ENCODE results near the gene DGCR2. TPM values are rescaled to one million over a fixed set of nuclear protein-coding genes. Genes with fewer than 3 reads are reported as not detected.
A peak's percentile ranks its signal among the peaks of the same experiment; 100 is the strongest.
"Not testable (repeated sequence)": the region's sequence is repeated elsewhere in the genome, so short reads cannot be mapped to it uniquely, and the experiment has no call there.

DGCR2 gene
- total and polyA plus RNA-seq, 2 donors from 2014 or later = 37.5 to 67.7 TPM

DNA sequence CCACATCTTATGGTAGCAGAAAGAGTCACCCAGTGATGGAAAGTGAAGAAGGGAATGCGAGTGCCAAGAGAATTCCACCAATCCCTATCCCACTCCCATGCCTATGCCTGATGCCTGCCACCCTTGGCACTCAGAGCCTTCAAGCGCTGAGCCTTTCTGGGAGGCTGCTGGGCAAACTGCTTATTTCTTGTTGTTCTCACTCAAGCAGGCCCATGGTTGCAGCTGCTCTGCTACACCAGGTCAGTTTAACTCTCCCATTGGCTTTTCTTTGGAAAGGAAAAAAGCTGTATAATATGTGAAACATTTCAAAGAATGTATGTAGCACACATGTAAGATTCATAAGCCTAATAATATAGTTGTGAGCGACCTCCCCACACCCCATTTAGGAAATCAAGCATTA, 41.4 kb downstream of the DGCR2 start:
- Histone ChIP-seq H3K4me1 (ENCODE audit: control insufficient read depth in 2 of 3, insufficient read depth in 2 of 3, low read depth in 1 of 3, low read length in 3 of 3) (peaks cover 0 to 4% (median 0%) of the 10 kb centered on the region in 3 donors), H3K36me3 (ENCODE audit: control insufficient read depth in 2 of 3, insufficient read depth in 3 of 3, low read length in 3 of 3) (peaks cover 0 to 2% (median 0%) of the 10 kb centered on the region in 3 donors), H3K9ac (ENCODE audit: low read length in 3 of 3) (no peak overlapping the region), H3K4me3 (ENCODE audit: low read length in 3 of 3) (no peak overlapping the region), H3K27me3 (ENCODE audit: control insufficient read depth, insufficient read depth, low read length) (no peaks in the 10 kb centered on the region), H3K27ac (ENCODE audit: low read depth in 2 of 2, low read length in 2 of 2) (no peak overlapping the region), H3K9me3 (ENCODE audit: control insufficient read depth in 2 of 3, insufficient read depth in 1 of 3, low read length in 3 of 3) (no peaks in the 10 kb centered on the region)
- intact Hi-C loops (cut with DNase I) = no loop called here
- TF ChIP-seq, protein P1, sequence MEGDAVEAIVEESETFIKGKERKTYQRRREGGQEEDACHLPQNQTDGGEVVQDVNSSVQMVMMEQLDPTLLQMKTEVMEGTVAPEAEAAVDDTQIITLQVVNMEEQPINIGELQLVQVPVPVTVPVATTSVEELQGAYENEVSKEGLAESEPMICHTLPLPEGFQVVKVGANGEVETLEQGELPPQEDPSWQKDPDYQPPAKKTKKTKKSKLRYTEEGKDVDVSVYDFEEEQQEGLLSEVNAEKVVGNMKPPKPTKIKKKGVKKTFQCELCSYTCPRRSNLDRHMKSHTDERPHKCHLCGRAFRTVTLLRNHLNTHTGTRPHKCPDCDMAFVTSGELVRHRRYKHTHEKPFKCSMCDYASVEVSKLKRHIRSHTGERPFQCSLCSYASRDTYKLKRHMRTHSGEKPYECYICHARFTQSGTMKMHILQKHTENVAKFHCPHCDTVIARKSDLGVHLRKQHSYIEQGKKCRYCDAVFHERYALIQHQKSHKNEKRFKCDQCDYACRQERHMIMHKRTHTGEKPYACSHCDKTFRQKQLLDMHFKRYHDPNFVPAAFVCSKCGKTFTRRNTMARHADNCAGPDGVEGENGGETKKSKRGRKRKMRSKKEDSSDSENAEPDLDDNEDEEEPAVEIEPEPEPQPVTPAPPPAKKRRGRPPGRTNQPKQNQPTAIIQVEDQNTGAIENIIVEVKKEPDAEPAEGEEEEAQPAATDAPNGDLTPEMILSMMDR (IDR thresholded peaks at IDR 0.05; ENCODE audit: borderline replicate concordance, extremely low read depth, insufficient read depth) = no peak
- DNase-seq (peak in 1 of 5 donors; percentile 26), FAIRE-seq (no peak)

DNA sequence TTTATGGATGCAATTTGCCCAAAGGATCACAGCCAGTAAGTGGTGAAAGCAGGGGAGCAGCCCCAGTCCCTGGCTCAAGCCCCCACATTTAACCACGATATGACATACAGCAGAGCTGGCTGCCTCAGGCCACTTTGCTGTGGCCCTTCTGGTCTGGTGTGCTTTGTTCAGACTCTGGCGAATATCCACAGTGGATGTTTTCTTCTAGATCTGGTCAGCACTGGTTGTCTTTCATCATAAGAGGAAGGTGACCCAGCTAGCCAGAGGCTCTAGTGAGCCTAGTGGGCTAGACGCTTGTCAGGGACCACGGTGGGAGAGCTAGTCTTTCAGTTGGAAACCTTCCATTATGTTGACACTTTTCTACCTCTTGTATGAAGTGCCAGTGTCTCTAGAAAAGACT, 42.5 kb downstream of the DGCR2 start:
- Histone ChIP-seq H3K27me3 (ENCODE audit: control insufficient read depth, insufficient read depth, low read length) (no peaks in the 10 kb centered on the region), H3K9ac (ENCODE audit: low read length in 3 of 3) (no peak overlapping the region), H3K36me3 (ENCODE audit: control insufficient read depth in 2 of 3, insufficient read depth in 3 of 3, low read length in 3 of 3) (no peaks in the 10 kb centered on the region), H3K4me1 (ENCODE audit: control insufficient read depth in 2 of 3, insufficient read depth in 2 of 3, low read depth in 1 of 3, low read length in 3 of 3) (no peaks in the 10 kb centered on the region), H3K4me3 (ENCODE audit: low read length in 3 of 3) (no peak overlapping the region), H3K9me3 (ENCODE audit: control insufficient read depth in 2 of 3, insufficient read depth in 1 of 3, low read length in 3 of 3) (no peaks in the 10 kb centered on the region), H3K27ac (ENCODE audit: low read depth in 2 of 2, low read length in 2 of 2) (no peak overlapping the region)
- intact Hi-C loops (cut with DNase I) = no loop called here
- DNase-seq = no peak
- no peak for FAIRE-seq
- TF ChIP-seq, protein P1 (IDR thresholded peaks at IDR 0.05; ENCODE audit: borderline replicate concordance, extremely low read depth, insufficient read depth) = no peak

DNA sequence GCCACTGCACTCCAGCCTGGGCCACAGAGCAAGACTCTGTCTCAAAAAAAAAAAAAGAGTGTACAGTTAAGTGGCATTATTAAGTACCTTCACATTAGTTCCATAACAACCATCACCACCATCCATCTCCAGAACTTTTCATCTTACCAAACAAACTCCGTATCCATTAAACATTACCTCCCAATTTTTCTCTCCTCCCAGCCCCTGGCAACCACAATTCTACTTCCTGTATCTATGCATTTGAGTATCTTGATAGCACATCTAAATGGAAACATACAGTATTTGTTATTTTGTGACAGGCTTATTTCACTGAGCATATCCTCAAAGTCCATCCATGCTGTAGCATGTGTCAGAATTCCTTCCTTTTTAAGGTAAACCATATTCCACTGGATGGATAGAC, 46.8 kb downstream of the DGCR2 start:
- Histone ChIP-seq H3K9ac (ENCODE audit: low read length in 3 of 3) (no peak overlapping the region), H3K27me3 (ENCODE audit: control insufficient read depth, insufficient read depth, low read length) (no peaks in the 10 kb centered on the region), H3K36me3 (ENCODE audit: control insufficient read depth in 2 of 3, insufficient read depth in 3 of 3, low read length in 3 of 3) (peaks cover 0 to 7% (median 2%) of the 10 kb centered on the region in 3 donors), H3K4me1 (ENCODE audit: control insufficient read depth in 2 of 3, insufficient read depth in 2 of 3, low read depth in 1 of 3, low read length in 3 of 3) (no peaks in the 10 kb centered on the region), H3K4me3 (ENCODE audit: low read length in 3 of 3) (no peak overlapping the region), H3K27ac (ENCODE audit: low read depth in 2 of 2, low read length in 2 of 2) (no peak overlapping the region), H3K9me3 (ENCODE audit: control insufficient read depth in 2 of 3, insufficient read depth in 1 of 3, low read length in 3 of 3) (no peaks in the 10 kb centered on the region)
- intact Hi-C loops (cut with DNase I) = no loop called here
- FAIRE-seq (no peak), DNase-seq (no peak)
- TF ChIP-seq, protein P1 (IDR thresholded peaks at IDR 0.05; ENCODE audit: borderline replicate concordance, extremely low read depth, insufficient read depth) = no peak

DNA sequence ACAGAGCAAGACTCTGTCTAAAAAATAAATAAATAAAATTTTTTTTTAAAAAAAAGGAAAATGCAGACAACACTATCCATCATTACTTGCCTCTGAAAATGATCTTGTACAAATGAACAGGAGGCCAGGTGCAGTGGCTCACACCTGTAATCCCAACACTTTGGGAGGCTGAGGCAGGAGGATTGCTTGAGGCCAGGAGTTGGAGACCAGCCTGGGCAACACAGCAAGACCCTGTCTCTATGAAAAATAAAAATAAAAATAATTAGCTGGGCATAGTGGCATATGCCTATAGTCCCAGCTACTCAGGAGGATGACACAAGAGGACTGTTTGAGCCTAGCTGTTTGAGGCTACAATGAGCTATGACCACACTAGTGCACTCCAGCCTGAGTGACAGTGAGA, 49.4 kb downstream of the DGCR2 start:
- DNase-seq; FAIRE-seq; H3K27me3 ChIP-seq (ENCODE audit: control insufficient read depth, insufficient read depth, low read length); H3K4me1 ChIP-seq (ENCODE audit: control insufficient read depth in 2 of 3, insufficient read depth in 2 of 3, low read depth in 1 of 3, low read length in 3 of 3); intact Hi-C loops (cut with DNase I); H3K9ac ChIP-seq (ENCODE audit: low read length in 3 of 3); H3K4me3 ChIP-seq (ENCODE audit: low read length in 3 of 3); H3K36me3 ChIP-seq (ENCODE audit: control insufficient read depth in 2 of 3, insufficient read depth in 3 of 3, low read length in 3 of 3); H3K9me3 ChIP-seq (ENCODE audit: control insufficient read depth in 2 of 3, insufficient read depth in 1 of 3, low read length in 3 of 3); H3K27ac ChIP-seq (ENCODE audit: low read depth in 2 of 2, low read length in 2 of 2): not testable (repeated sequence)

Data from kidney (tissue), 14 donors.